CD4-positive, alpha-beta memory T cell (primary cell): Measurements from ENCODE around the gene CPT1A. TPM values are rescaled to one million over a fixed set of nuclear protein-coding genes. Genes with fewer than 3 reads are reported as not detected.

Experiments
- CTCF ChIA-PET: fragments of 350-600 bp; sonication (Branson Sonifier 250); formaldehyde crosslinking; loops from one replicate; lab custom pipeline; 2021; ENCODE audit warnings: inconsistent platforms; ENCODE audit not compliant: partially characterized antibody; lab: Charles Lee
- POLR2A ChIA-PET: fragments of 350-600 bp; sonication (Branson Sonifier 250); formaldehyde crosslinking; loops from one replicate; lab custom pipeline; 2021; ENCODE audit not compliant: partially characterized antibody; lab: Charles Lee
- DNase-seq, 5 donors: peaks; one replicate each; pipeline versions ENCODE4 v3.0.0 to v3.0.0-alpha.2; 2020 to 2022; ENCODE audit warnings: mixed read lengths in 1 of 5
- H3K27ac ChIP-seq: one replicate; pipeline ENCODE4 v1.7.0; 2013; ENCODE audit warnings: low read depth, low read length
- H3K27me3 ChIP-seq: 2 replicates; pipeline ENCODE4 v1.7.0; 2013; ENCODE audit warnings: mild to moderate bottlenecking, low read length, moderate library complexity; ENCODE audit not compliant: insufficient read depth
- H3K36me3 ChIP-seq: 2 replicates; pipeline ENCODE4 v1.7.0; 2013; ENCODE audit warnings: mild to moderate bottlenecking, low read length, moderate library complexity; ENCODE audit not compliant: insufficient read depth
- H3K4me1 ChIP-seq: 2 replicates; pipeline ENCODE4 v1.7.0; 2013; ENCODE audit warnings: mild to moderate bottlenecking, low read length, moderate library complexity; ENCODE audit not compliant: insufficient read depth
- H3K4me3 ChIP-seq, 2 donors: one replicate each; pipeline ENCODE4 v1.7.0; 2013; ENCODE audit warnings: low read length in 2 of 2, mild to moderate bottlenecking in 1 of 2
- H3K9me3 ChIP-seq, 2 donors: one replicate each; pipeline ENCODE4 v1.7.0; 2013; ENCODE audit warnings: low read length in 2 of 2, control low read depth in 1 of 2; ENCODE audit not compliant: control insufficient read depth in 1 of 2
- H3K27ac Mint-ChIP-seq, 7 donors: one replicate each; pipeline ENCODE4 v1.8.0; 2020 to 2021; ENCODE audit warnings: mixed read lengths in 7 of 7, mild to moderate bottlenecking in 6 of 7, inconsistent platforms in 3 of 7, moderate library complexity in 3 of 7
- H3K27me3 Mint-ChIP-seq, 2 donors: one replicate each; pipeline ENCODE4 v1.8.0; 2020 to 2021; ENCODE audit warnings: mixed read lengths in 2 of 2
- H3K36me3 Mint-ChIP-seq, 2 donors: one replicate each; pipeline ENCODE4 v1.8.0; 2020 to 2021; ENCODE audit warnings: mixed read lengths in 2 of 2, inconsistent platforms in 1 of 2, mild to moderate bottlenecking in 1 of 2
- H3K4me1 Mint-ChIP-seq, 4 donors: one replicate each; pipeline ENCODE4 v1.8.0; 2020 to 2021; ENCODE audit warnings: mixed read lengths in 4 of 4, mild to moderate bottlenecking in 1 of 4
- H3K4me3 Mint-ChIP-seq, 8 donors: one replicate each; pipeline ENCODE4 v1.8.0; 2020 to 2021; ENCODE audit warnings: mixed read lengths in 8 of 8, mild to moderate bottlenecking in 7 of 8, moderate library complexity in 6 of 8, inconsistent platforms in 3 of 8
- H3K9me3 Mint-ChIP-seq, 8 donors: one replicate each; pipeline ENCODE4 v1.8.0; 2020 to 2021; ENCODE audit warnings: mixed read lengths in 8 of 8, mild to moderate bottlenecking in 5 of 8, inconsistent platforms in 3 of 8, moderate library complexity in 1 of 8
- intact Hi-C: fragments of 100-400 bp; cut with micrococcal nuclease; formaldehyde crosslinking; loops from one replicate; pipeline ENCODE4 v1.15.1; 2023
- polyA plus RNA-seq, 2 donors: library from polyadenylated mRNA; unstranded; fragments of 300-500 nt; fragmentation: Illumina TruSeq; gene quantifications; one replicate each; pipeline ENCODE4 v1.2.3, GENCODE V29; 2021
- total RNA-seq, 2 experiments: library from RNA; stranded (reverse); gene quantifications; one replicate each; pipeline ENCODE4 v1.2.3, GENCODE V29; 2021

Gene CPT1A
- total and polyA plus RNA-seq, 4 experiments from 2014 or later, result 7.5 to 35.5 (median 18.5) TPM

- no peak for DNase-seq
- CTCF ChIA-PET, result interaction anchor here (0.9 kb wide), 1 partner anchor 11 kb away, joined by 3 read pairs; no protein-coding TSS in a partner anchor
- Histone ChIP-seq H3K4me1 (peaks cover 37% of the 10 kb centered on the region), H3K27ac (no peak overlapping the region), H3K4me3 (no peak overlapping the region), H3K36me3 (peaks cover 4% of the 10 kb centered on the region), H3K27me3 (no peaks in the 10 kb centered on the region), H3K9me3 (no peaks in the 10 kb centered on the region)
- POLR2A ChIA-PET, result interaction anchor here (0.9 to 1.2 kb wide), 2 partner anchors 11 to 15 kb away, joined by 4 to 5 read pairs; no protein-coding TSS in a partner anchor
- Mint-ChIP-seq H3K27ac (peak overlapping the region in 4 of 7 donors; percentile 42 to 65 (median 50)), H3K4me1 (peaks cover 19 to 70% (median 47%) of the 10 kb centered on the region in 4 donors), H3K4me3 (no peak overlapping the region), H3K9me3 (no peaks in the 10 kb centered on the region), H3K27me3 (no peaks in the 10 kb centered on the region), H3K36me3 (peaks cover 2 to 9% of the 10 kb centered on the region in 2 donors)
- intact Hi-C loops, result no loop called here
Measured at GRCh38 chr11:68832476-68833181, 9.1 kb downstream of the CPT1A start.

- no peak overlapping the region for H3K27ac ChIP-seq
- peaks cover 4% of the 10 kb centered on the region for H3K36me3 ChIP-seq
- Mint-ChIP-seq H3K27me3 (no peaks in the 10 kb centered on the region), H3K4me1 (peaks cover 23 to 66% (median 44%) of the 10 kb centered on the region in 4 donors), H3K4me3 (no peak overlapping the region), H3K36me3 (peaks cover 2 to 9% of the 10 kb centered on the region in 2 donors), H3K27ac (peak overlapping the region in 6 of 7 donors; percentile 8 to 77 (median 54)), H3K9me3 (no peaks in the 10 kb centered on the region)
- intact Hi-C loops, result no loop called here
- H3K27me3 ChIP-seq, result no peaks in the 10 kb centered on the region
- no peak for DNase-seq
- POLR2A ChIA-PET, result interaction anchor here (1.9 kb wide), 1 partner anchor 12 kb away, joined by 9 read pairs; the partner anchor contains the start of gene CPT1A
- H3K9me3 ChIP-seq, result no peaks in the 10 kb centered on the region
- CTCF ChIA-PET, result interaction anchor here (1.1 to 10.2 kb wide), 2 partner anchors 13 to 24 kb away, joined by 3 to 85 read pairs; partner anchors contain the start of gene CPT1A
- H3K4me1 ChIP-seq, result peaks cover 22% of the 10 kb centered on the region
- no peak overlapping the region for H3K4me3 ChIP-seq
Measured at GRCh38 chr11:68831124-68831523, 10.6 kb downstream of the CPT1A start.

GRCh38 chr11:68829581-68829980 lies 12.1 kb downstream of the CPT1A start:
- Histone ChIP-seq H3K36me3 (peaks cover 4% of the 10 kb centered on the region), H3K27me3 (no peaks in the 10 kb centered on the region), H3K4me3 (no peak overlapping the region), H3K4me1 (peaks cover 18% of the 10 kb centered on the region), H3K27ac (no peak overlapping the region), H3K9me3 (no peaks in the 10 kb centered on the region)
- Mint-ChIP-seq H3K27ac (peak overlapping the region in 1 of 7 donors; percentile 84), H3K4me3 (no peak overlapping the region), H3K36me3 (peaks cover 2 to 9% of the 10 kb centered on the region in 2 donors), H3K27me3 (no peaks in the 10 kb centered on the region), H3K4me1 (peaks cover 21 to 65% (median 43%) of the 10 kb centered on the region in 4 donors), H3K9me3 (no peaks in the 10 kb centered on the region)
- DNase-seq, result no peak
- intact Hi-C loops, result no loop called here
- ChIA-PET POLR2A (interaction anchor here (0.9 to 1.9 kb wide), 2 partner anchors 9 to 13 kb away, joined by 3 to 9 read pairs; partner anchors contain the start of gene CPT1A), CTCF (interaction anchor here (1.3 to 10.2 kb wide), 2 partner anchors 11 to 14 kb away, joined by 3 to 85 read pairs; partner anchors contain the start of gene CPT1A)

- H3K4me1 Mint-ChIP-seq, result peaks cover 21 to 65% (median 42%) of the 10 kb centered on the region in 4 donors
- H3K27ac ChIP-seq, result no peak overlapping the region
- CTCF ChIA-PET, result interaction anchor here (0.7 to 10.2 kb wide), 3 partner anchors 10 to 71 kb away, joined by 3 to 85 read pairs (median 3); partner anchors contain the start of gene CPT1A
Measured at GRCh38 chr11:68828957-68829356, 12.8 kb downstream of the CPT1A start.

GRCh38 chr11:68828155-68828931 lies 13.4 kb downstream of the CPT1A start:
- no peaks in the 10 kb centered on the region for H3K9me3 ChIP-seq
- H3K4me3 ChIP-seq, result no peak overlapping the region
- peaks cover 4% of the 10 kb centered on the region for H3K36me3 ChIP-seq
- Mint-ChIP-seq H3K4me1 (peaks cover 22 to 65% (median 42%) of the 10 kb centered on the region in 4 donors), H3K27ac (peak overlapping the region in 3 of 7 donors; percentile 60 to 70 (median 67)), H3K27me3 (no peaks in the 10 kb centered on the region), H3K9me3 (no peaks in the 10 kb centered on the region), H3K36me3 (peaks cover 2 to 9% of the 10 kb centered on the region in 2 donors), H3K4me3 (no peak overlapping the region)
- intact Hi-C loops, result no loop called here
- no peak for DNase-seq
- peaks cover 16% of the 10 kb centered on the region for H3K4me1 ChIP-seq
- ChIA-PET POLR2A (interaction anchor here (1.5 to 4.2 kb wide), 2 partner anchors 11 to 15 kb away, joined by 5 to 29 read pairs; partner anchors contain the start of gene CPT1A), CTCF (interaction anchor here (0.7 to 10.2 kb wide), 2 partner anchors 15 to 70 kb away, joined by 3 to 85 read pairs; partner anchors contain the start of gene CPT1A)
- no peak overlapping the region for H3K27ac ChIP-seq
- no peaks in the 10 kb centered on the region for H3K27me3 ChIP-seq

More at GRCh38 chr11:68828957-68829356, 12.8 kb downstream of the CPT1A start:
- POLR2A ChIA-PET, result interaction anchor here (1.5 to 4.2 kb wide), 2 partner anchors 11 to 14 kb away, joined by 5 to 29 read pairs; partner anchors contain the start of gene CPT1A
- H3K36me3 ChIP-seq, result peaks cover 4% of the 10 kb centered on the region
- Mint-ChIP-seq H3K9me3 (no peaks in the 10 kb centered on the region), H3K27me3 (no peaks in the 10 kb centered on the region), H3K27ac (peak overlapping the region in 3 of 7 donors; percentile 30 to 84 (median 72)), H3K36me3 (peaks cover 2 to 9% of the 10 kb centered on the region in 2 donors), H3K4me3 (no peak overlapping the region)
- H3K4me3 ChIP-seq, result no peak overlapping the region
- H3K27me3 ChIP-seq, result no peaks in the 10 kb centered on the region
- intact Hi-C loops, result no loop called here
- peaks cover 16% of the 10 kb centered on the region for H3K4me1 ChIP-seq
- no peak for DNase-seq
- H3K9me3 ChIP-seq, result no peaks in the 10 kb centered on the region

- intact Hi-C loops, result no loop called here
- ChIA-PET POLR2A (interaction anchor here (1.5 to 4.2 kb wide), 2 partner anchors 12 to 15 kb away, joined by 5 to 29 read pairs; partner anchors contain the start of gene CPT1A), CTCF (interaction anchor here (3.1 to 10.2 kb wide), 2 partner anchors 16 to 27 kb away, joined by 12 to 85 read pairs; partner anchors contain the start of gene CPT1A)
- Histone ChIP-seq H3K4me3 (no peak overlapping the region), H3K27ac (no peak overlapping the region), H3K9me3 (no peaks in the 10 kb centered on the region), H3K4me1 (peaks cover 16% of the 10 kb centered on the region), H3K36me3 (peaks cover 4% of the 10 kb centered on the region), H3K27me3 (no peaks in the 10 kb centered on the region)
- peak overlapping the region in 4 of 7 donors; percentile 60 to 70 (median 66) for H3K27ac Mint-ChIP-seq
- no peaks in the 10 kb centered on the region for H3K27me3 Mint-ChIP-seq
- DNase-seq, result no peak
- peaks cover 22 to 61% (median 41%) of the 10 kb centered on the region in 4 donors for H3K4me1 Mint-ChIP-seq
- peaks cover 2 to 9% of the 10 kb centered on the region in 2 donors for H3K36me3 Mint-ChIP-seq
- no peak overlapping the region for H3K4me3 Mint-ChIP-seq
- no peaks in the 10 kb centered on the region for H3K9me3 Mint-ChIP-seq
Measured at GRCh38 chr11:68827733-68828132, 14.0 kb downstream of the CPT1A start.
